SJSA1 (cell line): ENCODE results near the gene BOD1L2. TPM values are rescaled to one million over a fixed set of nuclear protein-coding genes. Genes with fewer than 3 reads are reported as not detected.

Experiments
- DNase-seq, 2 experiments: peaks; one replicate each; pipeline ENCODE4 v3.0.0-alpha.2; 2015 to 2020; ENCODE audit warnings: low spot score in 2 of 2, low read depth in 1 of 2
- H3K27ac ChIP-seq: fragments of 250-450 bp; sonication (Bioruptor Pico); 2 replicates; pipeline ENCODE4 v1.5.1; 2020; ENCODE audit warnings: mild to moderate bottlenecking, moderate library complexity
- H3K27me3 ChIP-seq: fragments of 250-450 bp; sonication (Bioruptor Pico); replicated peaks from 2 replicates; pipeline ENCODE4 v1.5.1; 2020; ENCODE audit warnings: mild to moderate bottlenecking, moderate library complexity
- H3K36me3 ChIP-seq: fragments of 250-450 bp; sonication (Bioruptor Pico); 2 replicates; pipeline ENCODE4 v1.5.1; 2020; ENCODE audit warnings: mild to moderate bottlenecking
- H3K4me1 ChIP-seq: fragments of 250-450 bp; sonication (Bioruptor Pico); replicated peaks from 2 replicates; pipeline ENCODE4 v1.6.1; 2021; ENCODE audit warnings: mild to moderate bottlenecking
- H3K4me3 ChIP-seq: fragments of 250-450 bp; sonication (Bioruptor Pico); 2 replicates; pipeline ENCODE4 v1.5.1; 2020; ENCODE audit warnings: mild to moderate bottlenecking
- H3K9me3 ChIP-seq: fragments of 250-450 bp; sonication (Bioruptor Pico); replicated peaks from 2 replicates; pipeline ENCODE4 v1.5.1; 2020; ENCODE audit warnings: mild to moderate bottlenecking
- total RNA-seq: library from RNA; depleted of rRNA; stranded (reverse); fragments of >200 nt; shearing (Covaris generic); gene quantifications from 2 replicates; pipeline ENCODE4 v1.2.3, GENCODE V29; 2014; rRNA removed

BOD1L2 gene
- total RNA-seq = not detected in 2 replicates

- H3K9me3 ChIP-seq = no peaks in the 10 kb centered on the region; the same call in 1 of the 2 replicates
- H3K4me1 ChIP-seq = no peaks in the 10 kb centered on the region
- H3K27me3 ChIP-seq = peaks cover 8% of the 10 kb centered on the region; the same call in 1 of the 2 replicates
- no peak for DNase-seq
- H3K4me3 ChIP-seq = no peak within 1 kb of the TSS
- H3K36me3 ChIP-seq = no peaks in the 10 kb centered on the region
- H3K27ac ChIP-seq = no peak within 1 kb of the TSS
Measured at GRCh38 chr18:57146956-57147636, at the start of gene BOD1L2. Gene BOD1L2, plus strand, starts transcription at chr18:57147087. Its CDS starts 226 bp downstream, at chr18:57147313.

- DNase-seq = peak in 1 of 2 experiments; percentile 7
- Histone ChIP-seq H3K27me3 (no peaks in the 10 kb centered on the region), H3K36me3 (no peaks in the 10 kb centered on the region), H3K4me1 (no peaks in the 10 kb centered on the region), H3K4me3 (no peak overlapping the region), H3K27ac (no peak overlapping the region), H3K9me3 (no peaks in the 10 kb centered on the region)
Measured at GRCh38 chr18:57107140-57107832, 39.6 kb upstream of the BOD1L2 start.

GRCh38 chr18:57110290-57110689, 36.6 kb upstream of the BOD1L2 start:
- no peaks in the 10 kb centered on the region for H3K4me1 ChIP-seq
- H3K36me3 ChIP-seq = no peaks in the 10 kb centered on the region
- H3K4me3 ChIP-seq = no peak overlapping the region
- H3K9me3 ChIP-seq = no peaks in the 10 kb centered on the region
- peaks cover 4% of the 10 kb centered on the region; the same call in 1 of the 2 replicates for H3K27me3 ChIP-seq
- DNase-seq = no peak
- no peak overlapping the region for H3K27ac ChIP-seq

GRCh38 chr18:57113799-57114420, 33.0 kb upstream of the BOD1L2 start:
- Histone ChIP-seq H3K4me1 (no peaks in the 10 kb centered on the region), H3K4me3 (no peak overlapping the region)

GRCh38 chr18:57116598-57117132, 30.2 kb upstream of the BOD1L2 start:
- Histone ChIP-seq H3K36me3 (no peaks in the 10 kb centered on the region), H3K27ac (no peak overlapping the region), H3K27me3 (peaks cover 4% of the 10 kb centered on the region; the same call in 1 of the 2 replicates), H3K9me3 (no peaks in the 10 kb centered on the region), H3K4me1 (no peaks in the 10 kb centered on the region), H3K4me3 (no peak overlapping the region)
- DNase-seq = no peak

More at GRCh38 chr18:57113799-57114420, 33.0 kb upstream of the BOD1L2 start:
- peaks cover 4% of the 10 kb centered on the region; the same call in 1 of the 2 replicates for H3K27me3 ChIP-seq
- no peaks in the 10 kb centered on the region for H3K36me3 ChIP-seq
- H3K27ac ChIP-seq = no peak overlapping the region
- H3K9me3 ChIP-seq = no peaks in the 10 kb centered on the region
- DNase-seq = no peak

GRCh38 chr18:57121542-57122112, 25.3 kb upstream of the BOD1L2 start:
- no peaks in the 10 kb centered on the region for H3K36me3 ChIP-seq
- no peak overlapping the region for H3K4me3 ChIP-seq
- H3K27ac ChIP-seq = no peak overlapping the region
- no peaks in the 10 kb centered on the region for H3K9me3 ChIP-seq
- no peaks in the 10 kb centered on the region for H3K4me1 ChIP-seq
- DNase-seq = no peak
- H3K27me3 ChIP-seq = peaks cover 6% of the 10 kb centered on the region

GRCh38 chr18:57122936-57123510, 23.9 kb upstream of the BOD1L2 start:
- peaks cover 6% of the 10 kb centered on the region for H3K27me3 ChIP-seq
- no peaks in the 10 kb centered on the region for H3K4me1 ChIP-seq
- H3K4me3 ChIP-seq = no peak overlapping the region
- DNase-seq = no peak
- H3K9me3 ChIP-seq = no peaks in the 10 kb centered on the region
- no peak overlapping the region for H3K27ac ChIP-seq
- no peaks in the 10 kb centered on the region for H3K36me3 ChIP-seq

- DNase-seq = no peak
- no peaks in the 10 kb centered on the region for H3K9me3 ChIP-seq
- H3K4me1 ChIP-seq = no peaks in the 10 kb centered on the region
- no peak overlapping the region for H3K4me3 ChIP-seq
- H3K27me3 ChIP-seq = peaks cover 6% of the 10 kb centered on the region
- no peaks in the 10 kb centered on the region for H3K36me3 ChIP-seq
- no peak overlapping the region for H3K27ac ChIP-seq
Measured at GRCh38 chr18:57125627-57126026, 21.3 kb upstream of the BOD1L2 start.

- no peak overlapping the region for H3K27ac ChIP-seq
- no peak for DNase-seq
- H3K36me3 ChIP-seq = no peaks in the 10 kb centered on the region
- no peaks in the 10 kb centered on the region for H3K9me3 ChIP-seq
- H3K4me1 ChIP-seq = no peaks in the 10 kb centered on the region
- peaks cover 5% of the 10 kb centered on the region for H3K27me3 ChIP-seq
- H3K4me3 ChIP-seq = no peak overlapping the region
Measured at GRCh38 chr18:57128220-57128932, 18.5 kb upstream of the BOD1L2 start.

GRCh38 chr18:57131101-57131500, 15.8 kb upstream of the BOD1L2 start:
- no peak for DNase-seq
- H3K36me3 ChIP-seq = no peaks in the 10 kb centered on the region
- H3K9me3 ChIP-seq = no peaks in the 10 kb centered on the region
- 0 out of 2 replicates have a peak, but pooled peaks cover 2% of the 10 kb centered on the region for H3K27me3 ChIP-seq
- no peaks in the 10 kb centered on the region for H3K4me1 ChIP-seq
- H3K4me3 ChIP-seq = no peak overlapping the region
- H3K27ac ChIP-seq = no peak overlapping the region

GRCh38 chr18:57131782-57132181, 15.1 kb upstream of the BOD1L2 start:
- no peaks in the 10 kb centered on the region for H3K4me1 ChIP-seq
- H3K4me3 ChIP-seq = no peak overlapping the region
- H3K9me3 ChIP-seq = no peaks in the 10 kb centered on the region
- H3K27me3 ChIP-seq = 0 out of 2 replicates have a peak, but pooled peaks cover 2% of the 10 kb centered on the region
- H3K27ac ChIP-seq = no peak overlapping the region
- no peaks in the 10 kb centered on the region for H3K36me3 ChIP-seq
- no peak for DNase-seq

GRCh38 chr18:57134618-57135135, 12.2 kb upstream of the BOD1L2 start:
- H3K36me3 ChIP-seq = no peaks in the 10 kb centered on the region
- H3K27me3 ChIP-seq = peaks cover 2% of the 10 kb centered on the region; the same call in 1 of the 2 replicates
- H3K4me3 ChIP-seq = no peak overlapping the region
- H3K27ac ChIP-seq = no peak overlapping the region
- no peaks in the 10 kb centered on the region for H3K9me3 ChIP-seq
- DNase-seq = no peak
- no peaks in the 10 kb centered on the region for H3K4me1 ChIP-seq
